GDM1 (cell line): ENCODE results near the gene NFE2L1.

Source experiments
- DNase-seq: peaks from one replicate; lab custom pipeline; 2025; lab: John Stamatoyannopoulos, UW

Gene NFE2L1

DNA sequence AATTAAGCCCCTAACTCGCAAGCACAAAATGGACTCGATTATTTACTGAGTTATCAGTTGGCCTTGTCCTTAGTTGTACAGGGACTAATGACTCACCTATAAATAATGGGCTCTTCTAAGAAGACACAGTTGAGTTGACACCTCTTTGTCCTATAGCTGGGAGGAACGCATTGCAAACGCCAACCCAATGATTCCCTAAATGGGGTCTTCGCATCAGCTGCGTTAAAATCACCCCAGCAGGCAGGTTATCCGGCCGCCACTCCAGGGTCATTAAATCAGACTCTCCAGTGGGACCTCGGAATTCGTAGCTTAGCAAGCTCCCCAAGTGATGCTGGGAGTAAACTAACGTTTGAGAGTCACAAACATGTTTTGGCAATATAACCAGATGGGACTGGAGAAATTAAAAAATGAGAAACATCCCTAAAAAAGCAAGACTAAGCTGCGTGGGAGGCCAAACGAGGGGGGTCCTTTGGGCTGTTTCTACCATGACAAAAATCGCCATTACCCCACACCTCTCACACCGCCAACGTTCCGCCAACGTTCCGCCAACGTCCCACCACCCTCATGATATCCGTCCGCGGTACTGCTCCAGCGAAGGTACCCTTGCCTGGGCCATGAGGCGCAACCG, 932 bp upstream of the NFE2L1 start:
- no peak for DNase-seq

DNA sequence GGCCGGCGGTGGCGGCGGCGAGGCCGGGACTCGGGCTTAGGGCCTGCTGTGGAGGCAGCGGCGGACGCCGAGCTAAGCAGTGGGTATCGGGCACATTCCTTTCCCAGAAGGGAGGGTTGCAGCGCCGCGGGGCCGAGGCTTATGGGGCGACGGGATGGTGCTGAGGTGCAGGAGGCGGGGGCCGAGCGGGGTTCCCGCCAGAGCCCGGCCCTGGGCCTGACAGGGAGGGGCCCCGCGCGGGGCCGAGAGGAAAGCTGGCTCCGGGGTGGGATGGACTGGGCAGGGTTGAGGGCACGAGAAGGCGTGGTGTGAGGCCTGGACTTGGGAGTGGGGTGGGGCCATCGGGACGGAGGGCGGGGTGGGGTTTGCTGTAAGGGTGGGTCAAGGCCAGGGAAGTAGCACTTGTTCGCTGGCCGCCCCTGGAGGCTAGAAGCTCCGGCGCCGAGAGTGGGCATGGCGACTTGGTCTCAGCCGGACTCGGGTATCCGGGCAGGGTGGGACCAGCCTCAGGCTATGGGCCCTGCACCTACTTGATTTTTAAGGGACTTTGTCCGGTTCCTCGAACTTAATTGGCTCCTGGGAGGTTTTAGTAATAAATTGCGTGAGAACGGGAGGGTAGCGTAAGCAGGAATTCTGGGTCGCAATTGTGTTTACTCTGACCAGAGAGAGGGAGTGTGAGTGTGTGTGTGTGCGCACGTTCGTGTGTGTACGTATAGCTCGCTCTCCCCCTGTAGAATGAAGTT, 396 bp downstream of the NFE2L1 start:
- DNase-seq: peak; percentile 80

- DNase-seq: no peak
These were observed 3.1 kb downstream of the NFE2L1 start for GRCh38 chr17:48051283-48051682.

DNA sequence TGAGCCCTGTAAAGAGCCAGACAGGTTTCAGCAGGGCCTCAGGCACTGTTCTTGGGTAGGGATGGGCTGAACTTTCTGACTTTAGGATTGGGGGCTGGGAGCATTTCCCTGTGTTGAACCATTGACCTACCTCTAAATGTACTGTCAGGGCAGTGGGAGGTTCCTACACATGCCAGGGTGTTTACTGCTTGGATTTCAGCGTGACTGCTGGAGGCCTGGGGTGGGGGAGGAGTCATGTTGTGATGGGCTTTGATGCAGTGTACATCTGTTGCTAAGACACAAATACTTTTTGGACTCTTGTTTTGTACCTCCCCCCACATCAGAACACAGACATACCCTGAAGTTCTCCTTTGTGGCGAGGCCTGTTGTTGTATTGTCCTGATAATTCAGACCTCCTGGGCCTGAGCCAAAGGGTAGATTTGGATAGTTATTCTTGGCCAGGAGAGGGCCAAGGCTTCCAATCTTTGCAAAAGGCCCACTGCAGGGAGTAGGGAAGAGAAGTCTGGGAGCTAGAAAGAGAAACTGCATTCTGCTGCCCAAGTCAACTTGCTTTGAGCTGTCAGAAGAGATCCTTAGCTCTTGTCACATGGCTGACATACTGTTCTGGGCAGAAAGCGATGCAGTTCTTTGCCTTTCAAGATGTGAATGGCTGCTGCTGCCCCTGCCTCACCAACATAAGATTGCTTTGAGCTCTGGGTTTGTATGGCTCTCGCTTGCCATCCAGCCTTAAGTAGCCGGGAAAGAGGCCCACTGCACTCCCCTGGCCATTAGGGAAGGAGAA, 3.7 kb downstream of the NFE2L1 start:
- no peak for DNase-seq

GRCh38 chr17:48052956-48053757, 5.0 kb downstream of the NFE2L1 start:
- DNase-seq: no peak

DNA sequence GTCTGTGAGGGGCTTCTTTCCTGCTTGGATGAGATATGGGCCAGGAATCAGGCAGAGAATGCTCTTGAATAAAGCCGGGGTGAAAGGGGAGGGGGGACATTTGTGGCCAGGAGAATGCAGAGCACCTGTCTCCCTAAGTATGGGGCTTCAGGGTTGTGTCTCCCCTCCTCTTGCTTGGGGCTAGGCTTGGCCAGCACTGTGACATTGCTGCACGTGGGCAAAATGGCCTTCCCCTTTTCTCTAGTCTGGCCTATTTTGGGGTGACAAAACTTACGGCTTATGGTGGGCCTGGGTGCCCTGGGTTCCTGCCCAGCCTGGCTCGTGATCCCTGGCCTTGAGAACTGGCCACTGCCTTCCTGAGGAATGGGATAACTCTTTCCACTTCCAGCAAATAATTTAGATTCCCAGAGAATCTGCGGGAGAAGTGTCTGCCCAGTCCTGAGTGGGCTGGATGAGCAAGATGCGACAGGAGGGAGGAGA, 5.6 kb downstream of the NFE2L1 start:
- DNase-seq: no peak

- DNase-seq: no peak
These were observed 6.4 kb downstream of the NFE2L1 start for GRCh38 chr17:48054238-48055185.

- DNase-seq: no peak
These were observed 7.5 kb downstream of the NFE2L1 start for GRCh38 chr17:48055531-48056245.

DNA sequence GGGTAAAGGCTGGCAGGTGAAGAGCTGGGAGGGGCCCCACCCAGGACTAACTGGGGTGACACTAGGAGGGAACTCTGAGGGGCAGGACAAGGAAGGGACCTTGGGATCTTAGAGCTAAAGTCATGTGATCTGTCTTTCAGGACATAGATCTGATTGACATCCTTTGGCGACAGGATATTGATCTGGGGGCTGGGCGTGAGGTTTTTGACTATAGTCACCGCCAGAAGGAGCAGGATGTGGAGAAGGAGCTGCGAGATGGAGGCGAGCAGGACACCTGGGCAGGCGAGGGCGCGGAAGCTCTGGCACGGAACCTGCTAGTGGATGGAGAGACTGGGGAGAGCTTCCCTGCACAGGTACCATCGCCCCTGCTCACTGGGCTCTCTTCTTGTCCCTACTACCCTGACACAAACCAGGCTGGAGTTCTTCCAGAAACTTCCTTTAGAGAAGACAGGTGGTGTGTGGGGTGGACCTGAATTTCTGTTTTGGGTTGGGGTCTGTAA, 8.1 kb downstream of the NFE2L1 start:
- no peak for DNase-seq

DNA sequence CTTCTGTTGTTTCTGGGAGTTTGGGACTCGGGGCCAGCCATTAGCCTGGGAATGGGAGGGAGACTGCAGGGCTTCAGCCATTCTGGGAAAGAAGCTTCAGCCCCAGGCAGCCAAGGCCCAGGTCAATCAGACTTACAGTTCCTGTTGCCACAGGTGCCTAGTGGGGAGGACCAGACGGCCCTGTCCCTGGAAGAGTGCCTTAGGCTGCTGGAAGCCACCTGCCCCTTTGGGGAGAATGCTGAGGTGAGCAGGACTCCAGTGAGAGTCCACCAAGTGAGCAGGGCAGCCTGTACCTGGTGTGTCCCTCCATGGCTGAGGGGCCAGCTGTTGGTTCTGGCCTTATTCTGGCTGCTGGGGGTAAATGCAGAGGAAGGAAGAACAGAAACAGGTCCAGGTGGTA, 8.7 kb downstream of the NFE2L1 start:
- DNase-seq: no peak

DNA sequence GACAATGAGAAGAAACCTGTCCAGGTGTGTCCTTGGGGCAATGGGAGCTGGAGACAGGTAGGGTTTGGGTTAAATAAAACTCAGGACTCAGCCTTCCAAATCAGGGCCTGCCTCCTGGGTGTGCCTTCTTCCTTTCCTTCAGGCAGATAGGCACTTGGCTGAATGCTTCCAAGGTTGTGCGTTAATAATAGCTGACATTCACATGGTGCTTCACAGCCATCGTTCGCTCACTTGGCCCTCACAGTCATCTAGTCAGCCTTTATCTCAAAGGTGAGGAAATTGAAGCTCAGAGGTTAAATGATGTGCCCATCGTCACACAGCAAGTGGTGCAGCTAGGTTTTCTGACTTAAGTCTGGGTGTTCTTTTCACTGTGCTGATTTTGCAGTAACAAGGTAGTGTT, 9.5 kb downstream of the NFE2L1 start:
- no peak for DNase-seq

GRCh38 chr17:48058393-48059124, 10.4 kb downstream of the NFE2L1 start:
- DNase-seq: no peak

- no peak for DNase-seq
These were observed 11.0 kb downstream of the NFE2L1 start for GRCh38 chr17:48059125-48059668.

- DNase-seq: no peak
These were observed 12.1 kb downstream of the NFE2L1 start for GRCh38 chr17:48060249-48060648.

DNA sequence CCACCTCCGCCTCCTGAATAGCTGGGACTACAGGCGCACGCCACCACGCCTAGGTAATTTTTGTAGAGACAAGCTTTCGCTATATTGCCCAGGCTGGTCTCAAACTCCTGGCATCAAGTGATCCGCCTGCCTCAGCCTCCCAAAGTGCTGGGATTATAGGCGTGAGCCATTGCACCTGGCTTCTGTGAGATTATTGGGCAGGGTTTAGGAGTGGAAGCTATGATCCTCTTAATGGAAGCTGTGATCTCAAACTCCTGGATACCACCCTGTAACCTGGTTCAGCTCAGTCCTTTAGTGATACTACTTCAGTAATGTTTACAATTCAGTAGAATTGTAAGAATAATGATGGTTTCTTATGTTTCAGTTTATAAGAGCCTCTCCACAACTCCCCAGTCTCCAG, 14.1 kb downstream of the NFE2L1 start:
- no peak for DNase-seq

DNA sequence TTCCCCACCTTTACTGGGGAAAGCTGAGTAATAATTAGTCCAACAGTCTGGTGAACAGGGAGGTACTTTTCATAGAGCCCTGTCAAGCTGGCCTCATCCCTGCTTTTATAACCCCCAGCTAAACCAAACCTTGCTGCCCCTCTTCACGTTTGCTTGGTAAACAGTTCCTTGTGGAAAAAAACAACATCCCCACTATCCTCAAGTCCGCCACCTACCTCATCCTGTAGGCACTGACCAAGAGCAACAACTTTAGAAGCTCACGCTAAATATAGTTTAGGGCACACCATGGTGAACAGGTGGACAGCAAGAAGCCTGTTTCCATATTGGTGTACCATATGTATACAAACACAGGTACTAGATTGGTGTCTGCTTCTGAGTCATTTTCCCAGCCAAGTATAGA, 16.5 kb downstream of the NFE2L1 start:
- no peak for DNase-seq

DNA sequence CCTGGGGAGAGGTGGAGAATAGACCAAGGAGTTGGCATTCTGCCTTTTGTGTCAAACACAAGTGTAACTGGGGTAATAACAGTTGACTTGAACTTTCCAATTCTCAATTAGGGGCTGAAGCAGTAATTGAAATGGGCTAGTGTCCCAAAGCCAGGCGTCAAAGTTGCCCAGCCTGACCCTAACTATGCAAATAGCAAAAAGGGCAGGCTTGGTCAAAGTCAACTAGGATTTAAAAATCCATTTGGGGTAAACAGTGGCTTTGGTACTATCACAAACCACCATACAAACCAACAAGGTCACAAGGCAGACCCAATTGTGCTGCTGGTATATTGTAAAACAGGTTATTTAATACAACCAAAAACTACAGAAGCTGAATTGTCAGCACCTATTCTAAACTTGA, 18.0 kb downstream of the NFE2L1 start:
- no peak for DNase-seq

GRCh38 chr17:48066656-48067055, 18.5 kb downstream of the NFE2L1 start:
- no peak for DNase-seq

DNA sequence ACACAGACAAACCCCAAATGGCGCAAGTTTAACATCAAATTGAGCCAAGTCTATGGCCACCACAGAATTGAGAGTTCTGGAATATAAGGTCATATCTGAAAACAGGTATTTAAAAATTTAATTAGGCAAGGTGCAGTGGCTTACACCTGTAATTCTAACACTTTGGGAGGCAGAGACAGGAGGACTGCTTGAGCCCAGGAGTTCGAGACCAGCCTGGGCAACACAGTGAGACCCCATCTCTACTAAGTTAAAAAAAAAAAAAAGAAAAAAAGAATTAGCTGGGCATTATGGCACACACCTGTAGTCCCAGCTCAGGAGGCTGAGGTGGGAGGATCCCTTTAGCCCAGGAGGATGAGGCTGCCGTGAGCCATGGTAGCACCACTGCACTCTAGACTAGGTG, 19.1 kb downstream of the NFE2L1 start:
- DNase-seq: no peak
